ENCODE data around the gene NLGN4X.
A peak's percentile ranks its signal among the peaks of the same experiment; 100 is the strongest.
"Not testable (repeated sequence)": the region's sequence is repeated elsewhere in the genome, so short reads cannot be mapped to it uniquely, and the experiment has no call there.

The NLGN4X gene

DNA sequence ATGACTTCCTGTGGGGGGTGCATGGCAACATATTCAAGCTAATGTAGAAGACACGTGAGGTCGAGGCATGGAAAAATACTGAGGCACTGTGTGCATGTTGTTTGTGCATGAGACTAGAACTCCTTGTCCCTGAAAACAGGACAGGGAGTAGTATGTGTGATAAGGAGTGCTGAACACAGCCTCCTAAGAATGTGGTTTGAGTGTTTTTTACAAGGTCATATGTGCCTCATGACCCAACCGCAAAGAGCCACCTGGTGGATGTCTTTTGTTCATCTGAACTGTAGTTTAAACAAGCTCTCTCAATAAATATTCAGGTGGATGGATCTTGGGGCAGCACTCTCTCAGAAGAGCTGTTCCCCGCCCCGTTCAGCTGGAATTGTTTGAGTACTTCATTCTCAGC lies 226.6 kb downstream of the NLGN4X start:
- DNase-seq, result no peak

- no peak for DNase-seq
These were observed 229.8 kb downstream of the NLGN4X start for GRCh38 chrX:5998901-5999300.

DNA sequence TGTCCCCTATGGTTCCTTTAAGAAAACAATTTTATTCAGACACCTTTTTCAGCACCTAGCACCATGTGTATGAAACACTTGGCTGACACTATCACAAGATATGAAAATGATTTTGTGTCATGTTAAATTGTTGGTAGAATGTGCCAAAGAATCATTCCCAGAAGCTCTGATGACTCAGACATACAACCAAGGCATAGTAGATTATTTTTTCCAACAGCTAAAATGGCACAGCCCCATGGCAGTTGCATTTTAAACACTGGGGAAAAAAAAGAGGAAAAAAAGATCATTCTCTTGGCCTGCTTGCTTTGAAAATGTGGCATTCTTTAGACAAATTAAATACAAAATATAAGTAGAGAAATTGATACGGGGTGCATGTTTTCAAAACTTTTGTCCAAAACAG lies 230.2 kb downstream of the NLGN4X start:
- no peak for DNase-seq

DNA sequence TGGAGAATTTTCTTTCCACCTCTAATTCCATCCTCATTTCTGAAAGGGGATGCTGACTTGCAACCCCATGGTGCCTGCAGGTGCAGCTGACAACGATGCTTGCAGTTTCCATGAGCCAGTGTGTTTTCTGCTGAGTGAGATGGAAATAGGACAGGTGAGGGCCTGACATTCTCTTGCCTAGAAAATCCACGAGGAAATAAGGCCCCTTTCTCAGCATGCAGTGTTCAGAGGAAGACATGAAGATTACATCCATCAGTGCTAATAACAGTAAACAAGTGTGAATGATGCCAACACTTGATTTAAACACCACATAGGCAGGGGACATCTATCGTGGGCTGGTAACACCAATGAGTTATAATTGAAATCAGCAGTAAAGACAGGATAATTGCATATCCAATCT lies 237.3 kb downstream of the NLGN4X start:
- no peak for DNase-seq

DNA sequence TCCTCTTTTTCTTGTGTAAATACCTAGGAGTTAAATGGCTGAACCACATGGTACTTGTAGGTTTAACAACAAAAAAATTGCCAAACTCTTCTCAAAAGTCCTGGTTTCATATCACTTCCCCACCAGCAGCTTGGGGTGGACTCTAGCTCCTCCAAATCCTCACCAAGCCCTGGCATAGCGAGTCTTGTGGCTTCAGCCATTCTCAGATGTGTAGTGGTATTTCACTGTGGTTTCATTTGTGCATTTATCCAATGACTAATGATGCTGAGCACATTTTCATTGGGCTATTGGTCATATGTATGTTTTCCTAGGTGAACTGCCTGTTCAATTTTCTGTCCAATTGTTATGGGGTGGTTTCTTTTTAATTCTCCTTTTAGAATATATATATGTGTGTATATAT lies 249.3 kb downstream of the NLGN4X start:
- DNase-seq, result no peak

GRCh38 chrX:5976332-5976731 lies 252.3 kb downstream of the NLGN4X start:
- DNase-seq, result no peak

DNA sequence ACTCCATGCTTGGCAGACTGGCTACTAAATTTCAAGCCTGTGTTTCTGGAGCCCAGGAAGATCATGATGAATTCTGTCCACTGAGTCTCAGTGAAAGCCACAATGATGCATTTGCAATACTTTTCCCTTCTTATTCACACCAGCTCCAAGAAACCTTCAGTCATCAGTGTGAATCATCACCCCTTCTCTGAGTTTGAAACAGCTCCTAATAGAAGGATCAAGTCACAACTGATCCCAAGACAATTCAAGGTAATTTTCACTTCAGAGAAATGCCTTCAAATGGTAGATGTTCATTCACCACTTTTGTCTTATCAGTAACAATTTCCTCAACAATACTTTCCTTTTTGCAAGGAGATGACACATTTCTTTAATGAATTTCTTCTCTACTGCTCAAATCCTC lies 257.4 kb downstream of the NLGN4X start:
- DNase-seq, result no peak

DNA sequence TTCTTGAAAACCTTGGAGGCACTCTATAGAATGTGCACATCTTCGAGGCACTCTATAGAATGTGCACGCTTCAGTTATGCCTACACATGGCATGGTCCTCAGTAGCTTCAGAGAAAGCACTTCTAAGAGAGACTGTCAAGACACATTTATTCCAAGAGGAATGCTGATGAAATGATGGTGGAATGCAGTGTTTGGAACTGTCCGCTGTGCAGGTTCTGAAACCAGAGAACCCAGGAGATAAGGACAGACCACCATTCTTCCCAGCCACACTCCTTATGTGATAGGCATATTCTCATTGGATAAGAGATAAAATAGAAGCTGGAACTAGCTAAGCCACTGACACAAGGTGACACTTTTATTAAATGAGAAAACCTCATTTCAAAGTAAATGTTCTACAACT lies 263.3 kb downstream of the NLGN4X start:
- no peak for DNase-seq

- DNase-seq, result no peak
These were observed 269.4 kb downstream of the NLGN4X start for GRCh38 chrX:5959286-5959685.

GRCh38 chrX:5958523-5958922 lies 270.1 kb downstream of the NLGN4X start:
- DNase-seq, result no peak

- no peak for DNase-seq
These were observed 271.2 kb downstream of the NLGN4X start for GRCh38 chrX:5957506-5957905.

GRCh38 chrX:5936438-5936837 lies 292.2 kb downstream of the NLGN4X start:
- DNase-seq, result no peak

DNA sequence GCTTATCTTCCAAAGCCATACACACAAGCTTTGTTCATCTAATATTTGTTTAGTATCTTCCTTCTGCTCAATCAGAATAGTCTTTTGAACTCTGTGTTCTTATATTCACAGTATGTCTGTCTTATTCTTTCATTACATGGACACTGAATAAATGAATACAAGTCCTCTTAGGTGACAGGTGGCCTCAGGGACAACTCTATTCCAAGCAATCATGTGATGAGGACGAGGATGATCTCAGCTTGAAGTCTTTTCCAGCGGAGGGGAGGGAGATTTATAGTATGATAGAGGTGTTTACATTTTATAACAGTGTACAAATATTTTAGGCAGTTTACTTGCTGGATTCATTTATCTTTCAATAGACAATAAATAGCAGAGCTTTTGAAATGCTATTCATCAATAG lies 300.4 kb downstream of the NLGN4X start:
- DNase-seq, result no peak

DNA sequence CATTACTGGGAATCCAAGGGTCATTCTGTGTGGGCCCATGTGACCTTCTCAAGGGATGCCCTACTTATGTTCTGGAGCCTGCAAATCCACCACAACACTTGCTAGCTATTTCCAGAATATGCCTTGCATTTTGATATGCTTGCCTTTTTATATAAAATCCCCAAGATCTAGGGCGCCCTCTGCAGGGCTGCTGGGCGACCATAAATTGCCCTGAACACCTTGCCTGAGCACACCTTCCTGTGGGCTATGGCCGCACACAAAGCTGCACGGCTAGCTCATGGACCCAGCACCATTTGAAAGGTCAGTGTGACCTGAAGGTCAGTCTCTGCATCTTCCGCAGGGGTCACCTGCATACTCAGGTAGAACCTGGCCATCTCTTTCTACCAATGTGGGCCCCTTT lies 311.7 kb downstream of the NLGN4X start:
- peak; percentile 0 to 9 for DNase-seq

DNA sequence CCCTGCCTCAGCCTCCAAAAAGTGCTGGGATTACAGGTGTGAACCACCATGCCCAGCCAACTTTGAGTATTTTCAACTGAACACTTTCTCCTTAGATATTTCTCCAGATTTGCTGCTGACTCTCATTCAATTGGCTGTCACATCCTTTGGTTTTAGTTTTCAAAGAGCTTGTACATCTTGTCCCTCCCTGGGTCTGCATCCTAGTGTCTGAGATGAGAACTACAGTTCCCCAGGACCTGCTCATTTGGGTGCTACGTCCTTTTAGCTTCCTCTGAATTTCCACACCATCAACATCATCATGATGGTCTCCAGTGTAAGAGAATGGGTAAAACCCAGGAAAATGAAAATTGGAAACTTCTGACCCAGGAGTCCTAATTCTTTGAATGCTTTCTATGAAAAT lies 312.9 kb downstream of the NLGN4X start:
- DNase-seq, result peak in 1 of 2 experiments; percentile 0

GRCh38 chrX:5907207-5907606 lies 321.5 kb downstream of the NLGN4X start:
- DNase-seq, result no peak

DNA sequence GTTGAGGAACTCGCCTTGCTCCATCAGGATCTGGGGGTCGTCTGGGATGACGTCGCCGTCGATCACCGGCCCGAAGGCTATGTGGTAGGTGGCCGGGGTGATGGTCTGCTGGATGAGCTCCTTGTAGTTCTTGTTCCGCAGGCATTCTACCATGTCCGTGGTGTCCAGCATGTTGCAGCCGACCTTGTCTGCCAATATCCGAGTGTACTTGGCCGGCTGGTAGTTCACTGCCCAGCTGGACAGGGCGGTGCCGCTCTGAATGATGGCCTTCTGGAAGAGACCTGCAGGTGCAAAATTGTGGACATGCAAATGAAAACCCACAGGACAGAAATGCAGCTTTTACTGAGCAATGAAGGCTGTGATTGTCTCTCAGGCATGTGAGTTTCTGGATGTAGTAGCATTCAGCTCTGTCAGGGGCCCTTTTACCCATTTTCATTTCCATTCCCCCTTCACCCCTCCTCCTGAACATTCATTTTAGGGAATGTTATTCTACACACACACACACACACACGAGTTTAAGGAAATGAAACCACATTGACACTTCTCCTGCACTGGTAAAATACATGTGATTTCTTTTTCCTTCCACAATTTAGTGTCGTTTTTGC lies 325.0 kb downstream of the NLGN4X start:
- not testable (repeated sequence) for DNase-seq

DNA sequence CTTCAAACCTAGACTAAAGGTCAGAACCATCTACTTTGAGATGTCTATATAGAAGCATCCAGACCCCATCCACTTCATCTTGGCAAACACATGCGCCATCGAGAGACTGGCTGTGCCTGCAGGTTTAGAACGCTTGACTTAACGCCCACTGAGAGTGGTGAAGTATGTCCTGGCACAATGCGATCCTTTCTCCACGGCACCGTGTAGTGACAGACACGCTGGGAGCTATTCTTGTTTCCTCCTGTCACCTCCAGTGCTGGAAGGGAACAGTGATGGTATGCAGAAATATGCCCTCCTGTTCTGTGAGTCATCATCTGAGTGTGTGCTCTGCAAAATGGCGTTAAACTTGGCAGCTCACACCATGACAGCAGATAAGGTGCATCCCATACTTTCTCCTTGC lies 330.2 kb downstream of the NLGN4X start:
- DNase-seq, result no peak

DNA sequence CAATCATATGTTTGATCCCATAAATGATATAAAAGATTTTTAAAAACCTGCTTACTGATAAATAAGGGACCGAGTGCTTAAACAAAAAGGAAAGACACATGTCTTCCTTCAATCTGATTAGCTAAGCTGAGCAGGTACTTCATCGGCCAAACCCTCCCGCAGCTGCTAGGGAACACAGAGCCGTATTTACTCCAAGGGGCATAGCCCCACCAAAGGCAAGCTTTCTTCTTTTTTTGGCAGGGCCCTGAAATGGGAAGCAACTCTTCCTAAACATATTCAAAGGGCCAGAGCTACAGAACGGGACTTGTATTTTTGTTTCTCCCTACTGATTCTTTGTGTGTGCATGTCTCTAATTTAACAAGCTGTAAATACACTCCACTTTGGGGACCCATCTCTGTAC lies 337.3 kb downstream of the NLGN4X start:
- no peak for DNase-seq

GRCh38 chrX:5876984-5877596 lies 351.6 kb downstream of the NLGN4X start:
- DNase-seq, result peak; percentile 2 to 25

DNA sequence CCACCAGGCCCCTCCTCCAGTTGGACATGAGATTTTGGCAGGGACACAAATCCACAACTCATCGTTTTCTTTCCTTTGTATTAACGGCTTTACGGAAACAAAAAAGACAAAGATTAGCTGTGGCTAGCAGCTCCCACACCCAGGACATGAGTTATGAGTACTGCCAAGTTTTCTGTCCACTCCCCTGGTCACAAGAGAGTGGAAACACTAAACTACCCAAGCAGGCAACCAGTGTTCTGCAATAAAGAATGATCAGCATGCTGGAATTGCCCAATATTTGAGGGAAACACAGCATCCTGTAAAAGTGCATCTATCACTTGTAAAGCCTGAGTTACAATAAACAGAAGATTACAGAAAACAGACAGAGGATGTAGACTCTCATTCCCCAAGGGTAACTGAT lies 358.4 kb downstream of the NLGN4X start:
- no peak for DNase-seq

DNA sequence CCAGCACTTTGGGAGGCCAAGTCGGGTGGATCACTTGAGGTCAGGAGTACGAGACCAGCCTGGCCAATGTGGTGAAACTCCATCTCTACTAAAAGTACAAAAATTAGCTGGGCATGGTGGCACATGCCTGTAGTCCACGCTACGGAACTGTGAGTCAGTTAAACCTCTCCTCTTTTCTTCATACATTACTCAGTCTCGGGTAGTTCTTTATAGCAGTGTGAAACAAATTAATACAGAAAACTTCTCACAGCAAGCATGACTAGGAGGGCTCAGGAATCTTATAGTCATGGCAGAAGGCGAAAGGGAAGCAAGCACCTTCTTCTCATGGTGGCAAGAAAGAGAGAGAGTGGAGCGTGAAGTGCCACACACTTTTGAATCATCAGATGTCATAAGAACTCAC lies 358.9 kb downstream of the NLGN4X start:
- no peak for DNase-seq

DNA sequence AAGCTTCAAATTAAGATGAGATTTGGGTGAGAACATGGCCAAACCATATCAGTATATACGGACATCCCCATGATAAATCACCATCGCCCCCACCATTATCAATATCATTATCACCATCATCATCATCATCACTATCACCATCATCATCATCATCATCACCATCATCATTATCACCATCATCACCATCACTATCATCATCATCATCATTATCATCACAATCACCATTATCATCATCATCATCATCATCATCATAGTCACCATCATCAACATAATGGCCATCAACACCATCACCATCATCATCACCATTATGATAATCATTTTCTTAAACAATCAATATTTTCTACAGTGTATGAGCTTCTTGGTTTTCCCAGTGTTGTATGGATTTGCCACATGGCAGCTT lies 360.9 kb downstream of the NLGN4X start:
- no peak for DNase-seq

DNA sequence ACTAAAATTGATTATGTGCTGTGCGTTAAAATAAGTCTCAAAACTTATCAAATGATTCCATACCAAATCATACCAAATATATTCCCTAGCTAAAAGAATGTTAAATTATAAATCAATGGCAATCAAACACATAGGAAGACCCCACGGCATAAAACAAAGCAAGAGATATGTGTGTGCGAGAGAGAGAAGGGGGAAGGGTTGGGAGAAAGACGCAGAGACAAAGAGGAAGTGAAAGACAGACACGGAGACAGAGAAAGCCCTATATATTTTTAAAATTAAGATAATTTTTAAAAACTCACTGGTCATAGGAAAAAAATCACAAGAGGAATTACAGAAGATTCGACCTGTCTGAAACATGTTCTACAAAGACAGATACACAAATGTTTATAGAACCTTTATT lies 371.4 kb downstream of the NLGN4X start:
- peak; percentile 1 to 5 for DNase-seq

DNA sequence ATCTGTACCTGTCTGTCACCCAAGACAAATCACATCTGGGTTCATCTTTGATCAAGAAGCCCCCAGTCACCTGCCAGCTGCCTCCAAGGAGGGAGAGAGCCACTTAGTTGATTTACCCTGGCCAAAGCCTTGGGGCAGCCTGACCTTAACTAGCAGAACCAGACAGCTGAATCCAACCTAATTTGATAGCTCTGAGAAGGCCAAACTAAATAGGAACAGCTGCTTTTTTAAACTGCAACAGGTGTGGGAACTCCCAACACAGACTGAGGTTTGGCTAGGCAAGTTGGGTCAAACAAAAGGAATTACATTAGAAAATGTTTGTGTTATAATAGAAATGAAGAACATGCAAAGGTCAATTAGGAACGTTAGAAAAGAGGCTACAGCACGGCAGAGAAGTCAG lies 375.7 kb downstream of the NLGN4X start:
- DNase-seq, result no peak

Data from Kasumi-1 (cell line).